Stimulated activated CD4-positive, alpha-beta T cell treated with anti-CD3 and anti-CD28 coated beads, Interleukin-2, amount 100 ng/mL, for 24 hours (primary cell): ENCODE results near the gene TSSK2.

ENCODE experiments used
- DNase-seq, 2 donors: peaks; one replicate each; pipeline ENCODE4 v3.0.0-alpha.2; 2020

Gene TSSK2

DNA sequence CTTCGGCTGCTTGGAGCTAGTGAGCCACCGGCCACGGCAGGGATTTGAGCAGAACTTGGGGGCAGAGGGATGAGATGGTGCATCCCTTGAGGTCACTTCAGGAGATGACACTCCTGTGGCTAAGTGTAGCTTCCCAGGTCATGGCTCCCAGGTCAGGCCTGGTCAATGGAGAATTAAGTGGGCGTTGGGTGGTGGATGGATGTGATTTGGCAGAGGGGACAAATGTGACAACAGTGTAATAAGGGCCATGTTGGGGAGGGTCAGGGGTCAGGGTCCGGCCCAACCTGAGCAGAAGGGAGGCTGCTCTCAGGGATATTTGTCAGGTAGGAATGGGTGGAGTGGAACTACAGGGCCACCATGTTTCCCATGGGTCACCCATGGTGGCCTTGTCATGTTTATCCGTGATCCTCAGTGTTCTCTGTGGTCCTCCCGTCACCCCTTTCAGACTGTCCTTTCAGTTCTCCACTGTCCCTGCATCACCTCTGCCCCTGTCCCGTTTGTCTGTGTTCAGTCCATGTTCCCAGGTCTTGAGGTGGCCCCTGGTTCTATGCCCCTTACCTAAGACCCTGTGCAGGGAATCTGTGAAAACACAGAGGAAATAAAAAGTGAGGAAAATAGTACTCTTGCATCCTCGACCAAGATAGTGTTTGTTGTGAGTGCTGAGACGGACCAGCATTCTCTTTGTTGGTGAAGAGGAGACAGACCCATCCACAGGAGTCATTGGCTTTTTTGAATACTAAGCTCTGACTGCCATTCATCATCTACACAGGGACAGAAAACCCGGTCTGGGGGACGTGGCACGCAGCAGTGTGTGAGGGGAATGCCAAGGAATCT, 41.3 kb downstream of the TSSK2 start:
- no peak for DNase-seq

DNA sequence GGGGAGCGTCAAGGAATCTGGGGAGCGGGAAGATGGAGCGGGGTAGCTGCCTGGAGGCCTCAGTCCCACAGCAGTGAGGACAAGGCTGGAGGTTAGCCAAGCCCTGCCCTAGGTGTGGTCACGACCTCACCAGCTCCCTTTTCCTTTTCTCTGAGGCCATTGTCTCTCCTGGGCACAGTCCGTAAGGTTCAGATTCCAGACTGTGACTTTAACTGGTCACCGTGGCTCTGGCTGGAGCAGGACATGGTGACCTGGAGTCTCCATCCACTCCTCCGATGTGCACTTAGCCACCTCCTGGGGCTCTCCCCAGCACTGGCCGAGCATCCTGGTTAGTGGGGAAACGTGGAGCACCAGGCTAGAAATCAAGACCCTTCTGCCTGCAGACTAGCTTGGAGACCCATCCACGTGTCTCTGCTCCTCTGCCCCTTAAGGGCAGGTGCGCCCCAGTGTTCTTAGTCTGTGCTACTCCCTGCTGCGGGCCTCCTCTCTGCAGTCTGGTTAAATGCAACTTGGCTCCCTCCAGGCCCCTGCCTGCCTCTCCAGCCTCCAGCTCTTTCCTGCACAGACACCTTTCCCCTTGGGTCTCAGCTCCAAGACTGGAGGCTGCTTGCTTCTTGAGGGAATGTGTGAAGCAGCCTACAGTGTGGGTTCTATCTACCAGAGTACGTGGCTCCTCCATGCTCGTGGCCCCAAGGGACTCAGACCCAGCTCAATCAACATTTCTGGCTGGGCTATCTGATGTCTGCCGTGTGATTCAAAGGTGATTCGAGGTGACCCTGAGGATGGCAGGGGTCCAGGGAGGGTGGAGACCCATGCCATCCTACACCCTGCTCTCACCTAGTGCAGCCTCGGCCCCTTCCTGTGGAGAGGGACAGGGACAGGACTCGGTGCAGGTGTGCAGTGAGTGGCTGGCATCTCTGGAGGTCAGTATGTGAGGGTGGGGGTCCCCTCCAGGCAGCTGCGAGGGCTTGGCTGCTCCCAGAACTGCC, 42.2 kb downstream of the TSSK2 start:
- DNase-seq = no peak

DNA sequence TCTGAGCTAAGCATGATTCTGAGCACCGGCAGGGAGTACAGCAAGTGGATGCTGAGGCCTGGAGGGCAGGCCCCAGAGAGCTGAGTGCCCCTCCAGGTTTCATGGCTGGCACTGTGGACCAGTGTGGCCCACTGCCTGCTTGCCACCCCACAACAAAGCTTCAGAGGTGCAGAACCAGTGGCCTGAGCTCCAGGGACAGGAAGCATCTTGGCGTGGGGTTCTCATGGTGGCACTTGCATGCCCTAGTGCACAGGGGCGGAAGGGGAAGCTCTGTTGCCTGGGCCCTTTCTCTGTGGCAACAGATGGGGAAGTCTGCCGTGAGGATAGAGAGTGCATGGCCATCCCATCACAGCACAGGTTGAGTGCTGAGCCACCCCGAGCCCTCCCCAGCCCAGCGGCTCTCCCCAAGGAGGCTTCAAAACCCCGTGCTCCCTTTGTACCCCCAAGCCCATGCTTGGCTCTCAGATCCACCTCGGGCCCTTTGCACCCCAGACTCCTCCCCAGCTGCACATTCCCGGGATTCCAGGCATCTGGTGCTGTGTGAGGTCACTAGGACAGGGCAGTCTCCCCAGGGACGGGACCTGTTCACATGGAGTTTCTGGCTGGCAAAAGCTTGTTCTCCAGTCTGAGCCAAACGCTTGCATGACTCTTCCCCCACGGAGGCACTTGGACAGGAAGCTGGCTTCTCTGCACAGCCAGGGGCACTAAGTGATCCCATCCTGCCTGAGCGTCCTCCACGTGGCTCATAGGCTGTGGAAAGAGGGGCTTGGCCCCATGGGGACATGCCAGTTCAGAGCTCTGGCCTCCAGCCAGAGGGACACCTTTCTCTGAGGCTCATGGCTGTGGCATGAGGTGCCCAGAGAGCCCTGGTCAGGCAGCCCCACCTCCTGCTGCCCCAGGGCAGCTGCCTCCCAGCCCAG, 43.3 kb downstream of the TSSK2 start:
- no peak for DNase-seq

DNA sequence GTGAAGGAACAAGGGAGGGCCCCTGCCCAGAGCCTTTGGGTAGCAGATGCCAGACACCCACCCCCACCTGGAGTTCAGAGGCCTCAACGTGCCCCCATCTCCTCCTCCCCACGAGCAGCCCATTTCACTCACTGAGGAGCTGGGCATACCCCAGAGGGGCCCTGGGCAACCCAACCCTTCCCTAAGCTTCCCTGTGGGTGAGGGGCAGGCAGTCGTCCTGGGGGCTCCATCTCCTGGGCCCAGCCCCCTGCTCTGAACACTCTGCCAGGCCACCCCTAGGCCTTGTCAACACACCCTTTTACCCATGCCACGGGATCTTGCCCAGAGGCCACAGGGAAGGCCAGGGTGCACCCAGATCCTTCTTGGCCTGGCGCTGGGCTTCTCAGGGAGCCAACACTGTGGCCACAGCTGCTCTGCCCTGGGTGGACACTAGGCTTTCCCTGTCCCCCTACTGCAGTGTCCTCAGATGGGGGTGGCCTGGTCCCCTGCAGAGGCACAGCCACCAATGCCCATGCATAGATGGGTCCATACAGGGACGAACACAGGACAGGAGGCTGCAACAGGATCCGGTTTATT, 44.0 kb downstream of the TSSK2 start:
- no peak for DNase-seq

DNA sequence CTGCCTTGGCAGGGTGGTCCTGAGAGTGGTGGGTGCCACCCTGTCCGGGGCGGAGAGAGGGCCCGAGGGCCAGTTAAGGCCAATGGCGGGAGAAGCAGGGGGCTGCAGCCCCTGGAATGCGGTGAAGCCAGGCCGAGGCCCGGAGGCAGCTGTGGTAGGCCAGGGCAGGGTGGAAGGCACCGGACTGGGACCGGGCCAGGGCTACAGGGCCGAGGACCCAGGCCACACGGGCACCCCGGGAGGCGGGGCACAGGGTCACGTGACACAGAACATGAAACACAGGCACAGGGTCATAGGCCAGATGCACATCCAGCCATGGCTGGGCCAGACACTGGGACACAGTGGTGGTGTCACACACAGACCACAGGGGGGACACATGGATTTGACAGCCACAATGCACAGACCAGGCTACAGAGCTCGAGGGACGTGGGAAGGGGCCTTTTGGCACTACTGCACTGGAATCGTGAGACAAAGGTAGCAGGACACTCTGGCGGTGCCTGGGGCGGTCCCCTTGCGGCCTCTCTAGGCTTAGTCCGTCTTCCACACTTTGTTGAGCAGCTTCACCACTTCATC, 44.6 kb downstream of the TSSK2 start:
- DNase-seq = peak in 1 of 2 donors; percentile 19

DNA sequence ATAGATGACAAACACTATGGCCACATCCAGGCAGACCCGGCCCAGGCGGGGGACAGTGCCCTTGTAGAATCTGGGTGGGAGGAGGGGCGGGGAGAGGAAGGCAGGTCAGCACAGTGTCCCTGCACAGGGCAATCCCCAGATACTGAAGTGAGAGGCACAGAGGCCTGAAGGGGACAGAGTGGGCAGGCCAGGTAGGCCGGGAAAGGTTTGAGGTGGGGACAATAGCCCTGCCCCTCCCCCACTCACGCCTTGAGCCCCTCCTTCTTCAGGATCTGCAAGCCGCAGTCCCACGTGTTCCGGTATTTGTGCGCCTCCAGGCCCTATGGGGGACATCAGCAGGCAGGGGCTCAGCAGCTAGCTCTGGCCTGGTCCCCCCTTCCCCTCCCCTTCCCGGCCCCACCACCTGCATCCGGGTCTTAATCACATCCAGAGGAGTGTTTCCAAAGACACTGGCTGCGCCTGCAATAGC, 45.1 kb downstream of the TSSK2 start:
- DNase-seq = peak in 1 of 2 donors; percentile 8

DNA sequence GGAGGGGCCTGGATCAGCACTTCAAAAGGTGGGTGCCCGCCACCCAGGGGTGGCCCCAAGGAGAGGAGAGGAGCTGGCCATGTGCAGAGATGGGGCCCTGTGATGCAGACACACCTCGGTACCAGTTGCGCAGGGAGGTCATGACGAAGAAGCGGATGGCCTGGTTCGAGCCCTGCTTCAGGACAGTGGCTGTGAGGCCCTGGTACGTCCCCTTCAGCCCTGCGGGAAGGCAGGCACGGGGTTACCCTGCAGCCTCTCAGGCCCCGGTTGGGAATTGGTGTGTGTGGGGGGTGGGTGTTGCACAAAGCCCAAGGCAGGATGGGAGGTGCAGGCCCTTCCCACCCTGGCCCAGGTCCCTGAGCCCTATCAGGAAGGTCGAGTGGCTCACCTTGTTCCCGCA, 45.6 kb downstream of the TSSK2 start:
- DNase-seq = peak in 1 of 2 donors; percentile 19

DNA sequence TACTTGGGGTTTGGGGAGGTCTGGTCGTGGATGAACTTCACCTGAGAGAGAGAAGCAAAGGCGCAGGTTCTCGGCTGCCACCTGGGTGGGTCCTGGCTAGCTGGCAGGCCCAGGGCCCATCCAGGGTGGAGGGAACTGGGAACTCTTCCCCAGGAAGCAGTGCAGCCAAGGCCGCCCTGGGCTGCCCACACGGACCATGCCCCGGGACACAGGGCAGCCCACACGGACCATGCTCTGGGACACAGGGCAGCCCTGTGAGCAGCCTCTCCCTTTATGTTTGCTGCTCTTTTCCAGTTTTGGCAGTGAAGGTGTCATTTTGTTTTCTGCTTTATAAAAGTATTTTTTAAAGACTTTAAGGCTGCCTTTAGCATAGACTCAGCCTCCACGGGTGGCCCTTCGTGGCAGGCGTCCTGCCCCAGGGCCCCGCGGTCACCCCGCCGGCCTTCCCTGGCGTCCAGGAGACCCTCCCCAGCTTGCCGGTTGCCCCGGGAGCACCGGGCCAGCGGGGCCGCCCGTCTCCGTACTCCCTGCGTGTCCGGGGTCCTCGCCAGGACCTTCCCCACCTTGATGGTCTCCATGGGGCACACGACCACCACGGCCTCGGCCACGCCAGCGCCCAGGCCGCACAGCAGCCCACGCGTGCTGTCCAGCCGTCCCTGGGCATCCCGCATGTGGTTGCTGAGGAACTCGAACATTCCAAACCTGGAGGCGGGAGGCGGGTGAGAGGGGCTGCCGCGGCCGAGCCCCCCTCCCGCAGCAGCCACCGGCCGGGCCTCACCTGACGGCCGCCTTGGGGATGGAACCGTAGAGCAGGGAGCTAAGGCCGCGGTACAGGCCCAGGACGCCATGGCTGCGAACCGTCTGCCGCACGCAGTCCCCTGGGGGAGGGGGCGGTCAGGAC, 46.3 kb downstream of the TSSK2 start:
- no peak for DNase-seq

DNA sequence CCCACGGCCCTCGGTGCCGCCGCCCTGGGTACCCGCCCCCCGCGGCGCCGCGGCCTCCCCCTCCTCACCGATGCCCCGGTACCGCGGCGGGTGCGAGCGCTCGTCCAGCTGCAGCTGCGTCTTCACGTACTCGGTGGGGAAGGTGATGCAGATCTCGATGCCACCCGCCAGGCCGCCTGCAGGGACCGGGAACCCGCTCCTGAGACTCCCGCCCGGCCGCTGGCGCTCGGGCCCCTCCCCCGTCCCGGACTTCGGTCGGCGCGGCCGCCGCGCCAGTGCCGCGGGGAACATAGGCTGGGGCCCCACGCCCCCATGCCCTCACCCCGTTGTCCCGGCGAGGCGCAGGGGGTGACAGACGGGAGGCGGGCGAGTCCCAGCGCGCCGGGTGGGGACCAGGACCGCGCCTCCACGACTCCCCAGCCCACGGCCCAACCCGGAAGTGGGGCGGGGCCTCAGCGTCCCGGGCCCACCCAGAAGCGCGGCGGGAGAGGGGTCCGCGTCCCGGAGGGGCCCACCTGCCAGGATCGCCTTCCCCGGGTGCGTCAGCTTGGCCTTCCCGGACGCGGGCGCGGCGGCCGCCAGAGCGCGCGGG, 47.1 kb downstream of the TSSK2 start:
- peak in 1 of 2 donors; percentile 60 for DNase-seq

DNA sequence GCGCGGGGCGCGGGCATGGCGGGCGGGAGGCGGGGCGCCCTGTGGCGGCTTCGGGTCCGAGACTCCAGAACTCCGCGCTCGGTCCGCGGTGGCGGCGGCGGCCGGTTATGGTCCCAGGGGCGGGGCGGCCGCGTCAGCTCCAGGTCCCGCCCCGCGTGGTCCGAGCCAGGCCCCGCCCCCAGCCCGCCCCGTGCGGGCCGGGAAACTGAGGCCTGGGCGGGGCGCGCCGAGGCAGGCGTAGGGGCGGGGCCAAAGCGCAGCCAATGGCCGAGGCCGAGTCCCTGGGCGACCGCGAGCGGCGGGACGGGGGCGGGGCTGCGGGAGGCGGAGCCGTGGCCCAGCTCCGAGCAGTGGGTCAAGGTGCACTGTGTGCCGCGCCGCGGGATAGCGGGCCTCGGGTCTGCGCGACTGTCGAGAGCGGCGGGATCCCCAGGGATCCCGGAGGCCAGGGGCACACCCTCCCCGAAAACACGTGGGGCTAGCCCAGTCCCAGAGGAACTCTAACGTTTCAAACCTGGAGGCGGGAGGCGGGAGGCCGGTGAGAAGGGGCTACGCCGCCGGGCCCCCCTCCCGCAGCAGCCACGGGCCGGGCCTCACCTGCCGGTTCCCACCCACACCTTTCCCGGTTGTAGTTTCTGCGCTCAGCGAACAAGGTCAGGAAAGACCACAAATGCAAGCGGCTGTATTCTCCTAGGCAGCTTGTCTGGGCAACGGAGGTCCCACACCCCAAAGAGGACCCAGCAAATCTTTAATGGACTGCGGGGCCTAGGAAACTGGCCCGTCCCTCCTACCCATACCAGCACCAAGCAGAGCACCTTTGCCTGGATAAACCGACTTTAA, 47.8 kb downstream of the TSSK2 start, which contains the start of gene SLC25A1:
Gene SLC25A1 (minus strand): TSS at position 80 of the 840 bp plus-strand sequence. CDS start 63 bp downstream, at position 17.
- peak; percentile 87 to 96 for DNase-seq

DNA sequence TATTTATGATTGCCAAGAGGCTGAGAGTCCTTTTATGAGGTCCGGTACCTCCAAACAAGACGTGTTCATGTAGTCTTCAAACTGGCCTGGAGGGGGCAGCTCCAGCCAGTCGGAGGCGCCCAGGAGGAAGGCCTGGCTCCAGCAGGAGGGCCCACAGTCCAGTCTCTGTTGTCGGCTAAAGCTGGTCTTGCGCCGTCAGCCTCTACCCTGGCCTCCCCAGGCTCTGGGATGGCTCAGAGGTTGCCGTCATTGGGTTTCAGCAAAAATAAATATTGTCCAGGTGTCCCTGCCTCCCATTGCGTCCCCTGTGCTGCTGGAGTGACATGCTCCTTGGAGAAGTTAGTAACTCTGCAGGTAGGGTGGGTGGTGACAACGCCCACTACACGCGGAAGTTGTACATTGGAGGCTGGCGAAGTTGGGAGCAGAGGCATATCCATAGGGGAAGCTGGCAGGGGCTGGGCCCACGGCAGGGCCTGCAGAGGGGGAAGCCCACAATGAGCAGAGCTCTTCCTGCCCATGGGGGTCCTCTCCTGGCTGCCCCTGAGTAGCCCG, 48.5 kb downstream of the TSSK2 start:
- DNase-seq = peak in 1 of 2 donors; percentile 49

DNA sequence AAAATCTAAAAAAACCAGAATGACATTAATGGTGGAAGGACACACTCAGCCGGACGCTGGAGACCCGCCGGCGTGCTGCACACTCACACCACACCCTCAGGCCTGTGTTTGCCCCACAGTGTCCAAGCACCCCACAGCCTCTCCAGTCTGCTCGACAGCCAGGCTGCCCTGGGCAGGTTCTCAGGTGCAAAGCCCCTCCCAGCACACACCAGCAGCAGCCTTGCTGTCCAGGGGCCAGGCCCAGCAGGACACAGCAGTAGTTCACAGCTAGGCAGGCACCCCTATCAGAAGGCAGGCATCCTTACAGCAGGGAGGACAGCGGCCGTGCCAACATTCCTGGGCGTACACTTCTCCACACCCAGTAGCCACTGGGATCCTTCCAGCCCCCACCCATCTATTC, 49.1 kb downstream of the TSSK2 start:
- no peak for DNase-seq

DNA sequence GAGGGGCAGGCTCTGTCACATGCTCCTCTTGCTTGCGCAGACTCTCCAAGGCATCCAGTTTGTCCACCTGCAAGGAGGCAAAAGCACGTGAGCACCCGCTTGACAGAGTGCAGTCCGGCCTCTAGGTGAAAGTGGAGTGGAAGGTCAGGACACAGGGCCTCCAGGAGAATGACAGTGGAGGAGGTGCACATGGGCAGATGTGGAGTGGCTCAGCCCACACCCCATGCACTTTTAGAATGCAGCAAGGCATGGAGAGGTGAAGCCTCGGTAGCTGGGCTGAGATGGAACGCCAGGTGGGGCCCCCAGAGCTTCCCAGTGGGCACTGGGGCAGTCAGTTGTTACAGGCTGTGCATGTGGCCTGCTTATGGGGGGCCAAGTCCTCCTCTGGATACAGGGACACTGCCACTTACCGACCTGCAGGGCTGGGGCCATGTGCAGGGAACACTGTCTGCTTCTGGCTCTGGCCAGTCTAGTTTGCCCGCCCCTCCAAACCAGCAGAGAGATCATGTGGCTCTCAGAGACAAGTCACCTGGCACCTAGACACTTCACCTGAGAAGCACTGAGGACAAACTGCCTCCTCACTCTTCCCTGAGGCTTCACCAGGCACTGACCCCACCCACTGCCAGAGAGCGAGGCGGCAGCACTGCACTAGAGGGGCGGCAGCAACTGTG, 49.8 kb downstream of the TSSK2 start:
- DNase-seq = no peak

DNA sequence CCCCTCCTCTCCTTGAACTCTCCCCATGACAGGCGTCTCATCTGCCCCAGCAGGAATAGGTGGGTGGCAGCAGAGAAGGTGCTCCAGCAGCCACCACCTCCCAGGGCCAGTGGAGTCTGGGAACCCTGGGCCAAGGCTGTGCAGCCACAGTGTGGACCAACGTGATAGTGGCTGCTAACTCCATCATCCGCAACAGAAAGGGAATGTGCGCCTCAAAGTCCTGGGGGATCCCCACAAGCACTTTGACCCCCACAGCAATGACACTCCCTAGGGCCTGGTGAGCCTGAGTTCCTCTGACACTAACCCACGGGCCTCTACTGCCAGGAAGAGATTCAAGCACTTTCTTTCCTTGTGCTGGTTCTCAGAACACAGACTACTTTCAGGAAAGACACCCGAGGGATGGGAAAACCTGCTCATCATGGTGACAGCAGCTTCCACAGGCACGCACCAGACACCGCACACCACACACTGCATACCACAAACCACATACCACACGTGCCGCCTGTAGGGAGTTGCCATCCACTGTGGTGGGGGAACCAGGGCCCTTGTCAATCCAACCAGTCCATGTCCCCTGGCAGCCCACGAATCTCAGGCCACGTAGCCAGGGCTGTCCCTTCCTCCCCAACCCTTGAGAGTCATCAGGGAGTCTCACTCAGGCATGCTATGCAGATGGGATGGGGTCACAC, 50.8 kb downstream of the TSSK2 start:
- peak in 1 of 2 donors; percentile 53 for DNase-seq
